Hippocampal formation (tissue), 2 donors: ENCODE measurements around the gene IFT122.

ENCODE experiments used
- DNase-seq, 2 donors: peaks; one replicate each; lab custom pipeline; 2025; lab: John Stamatoyannopoulos, UW

IFT122 gene

GRCh38 chr3:129558081-129558771 lies 118.2 kb downstream of the IFT122 start:
- DNase-seq = no peak

GRCh38 chr3:129558772-129559564 lies 118.9 kb downstream of the IFT122 start:
- DNase-seq = no peak

- DNase-seq = no peak
These were observed 119.6 kb downstream of the IFT122 start for GRCh38 chr3:129559565-129560079.

- DNase-seq = no peak
These were observed 120.3 kb downstream of the IFT122 start for GRCh38 chr3:129560269-129560787.

- DNase-seq = no peak
These were observed 121.0 kb downstream of the IFT122 start for GRCh38 chr3:129560911-129561594.

- no peak for DNase-seq
These were observed 121.7 kb downstream of the IFT122 start for GRCh38 chr3:129561619-129562248.

DNA sequence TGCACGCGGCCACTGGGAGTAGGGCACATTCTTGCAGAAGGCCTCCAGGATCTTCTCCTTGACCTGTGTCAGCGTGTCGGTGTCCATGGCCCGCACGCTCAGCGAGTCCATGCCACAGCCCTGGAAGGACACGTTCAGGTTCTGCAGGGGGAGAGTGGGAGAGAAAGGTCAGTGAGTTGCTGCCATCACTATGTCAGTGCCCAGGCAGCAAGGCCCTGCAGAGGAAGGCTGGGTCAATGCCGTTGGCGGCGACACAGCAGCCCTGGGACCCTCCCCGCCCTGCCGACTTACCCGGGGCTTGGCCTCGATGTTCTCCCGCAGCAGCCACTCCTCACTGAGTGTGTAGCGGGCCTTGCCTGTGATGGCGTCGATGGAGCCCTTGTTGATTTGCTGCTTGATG lies 122.8 kb downstream of the IFT122 start:
- no peak for DNase-seq

- DNase-seq = no peak
These were observed 123.3 kb downstream of the IFT122 start for GRCh38 chr3:129563332-129563731.

- no peak for DNase-seq
These were observed 124.0 kb downstream of the IFT122 start for GRCh38 chr3:129563850-129564535.

DNA sequence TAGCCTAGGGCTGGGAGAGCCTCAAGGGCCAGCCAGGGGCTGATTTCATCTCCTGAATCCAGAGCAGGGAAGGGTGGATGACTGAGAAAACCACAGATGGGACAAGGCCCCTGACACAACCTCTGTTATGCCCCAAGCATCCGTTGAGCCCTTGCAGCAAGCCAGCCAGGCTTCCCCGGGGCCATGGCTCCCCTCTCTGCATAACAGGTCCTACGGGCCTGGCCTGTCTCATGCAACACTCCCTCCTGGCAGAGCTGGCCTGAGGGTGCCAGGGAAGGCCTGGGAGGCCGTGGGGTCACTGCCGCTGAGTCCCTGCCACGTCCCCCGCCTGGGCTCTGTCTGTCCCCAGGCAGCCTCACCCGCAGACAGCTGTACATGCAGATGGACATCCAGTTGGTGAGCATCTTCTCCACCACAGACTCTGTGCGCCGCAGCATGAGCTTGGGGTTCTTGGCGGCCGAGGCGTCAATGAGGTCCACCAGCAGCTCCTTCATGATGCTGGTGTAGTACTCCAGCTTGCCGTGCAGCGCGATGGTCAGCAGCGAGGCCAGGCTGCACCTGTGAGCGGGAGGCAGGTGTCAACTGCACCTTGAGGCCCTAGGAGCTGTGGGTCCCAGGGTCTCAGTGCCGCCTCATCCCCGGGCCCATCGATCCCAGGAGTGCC lies 125.1 kb downstream of the IFT122 start:
- no peak for DNase-seq

- no peak for DNase-seq
These were observed 125.9 kb downstream of the IFT122 start for GRCh38 chr3:129565902-129566301.

GRCh38 chr3:129567176-129567705 lies 127.2 kb downstream of the IFT122 start:
- no peak for DNase-seq

GRCh38 chr3:129567939-129568338 lies 127.9 kb downstream of the IFT122 start:
- DNase-seq = no peak

- no peak for DNase-seq
These were observed 129.8 kb downstream of the IFT122 start for GRCh38 chr3:129569856-129570255.
